PC-3 (cell line): ENCODE results near the gene SCNN1B. TPM values are rescaled to one million over a fixed set of nuclear protein-coding genes. Genes with fewer than 3 reads are reported as not detected.

Experiments
- ATAC-seq: fragments of 200-7000 bp; cut with Tn5 transposase; 2 replicates; pipeline ENCODE4 v1.9.1; 2020; ENCODE audit warnings: mild to moderate bottlenecking, moderate library complexity
- BruUV-seq: library from RNA; stranded (reverse); fragments of 400-500 nt; replicated peaks from 2 replicates; lab custom pipeline; 2021; lab: Mats Ljungman, UMichigan
- CTCF ChIA-PET: fragments of 300-600 bp; sonication (Branson Sonifier 250); formaldehyde crosslinking; loops from one replicate; lab custom pipeline; 2022; ENCODE audit warnings: antibody characterized with exemption; lab: Charles Lee
- POLR2A ChIA-PET: fragments of 300-600 bp; sonication (Branson Sonifier 250); formaldehyde crosslinking; loops from one replicate; lab custom pipeline; 2022; ENCODE audit warnings: antibody characterized with exemption; ENCODE audit not compliant: unreplicated experiment; lab: Charles Lee
- DNase-seq: peaks from one replicate; pipeline ENCODE4 v3.0.0-alpha.2; 2015
- H2AFZ ChIP-seq: fragments of 300-600 bp; sonication (generic); 2 replicates; pipeline ENCODE4 v1.6.0; 2016; ENCODE audit warnings: antibody characterized with exemption, low read length
- H3F3A ChIP-seq: fragments of 300-600 bp; sonication (generic); one replicate; pipeline ENCODE4 v1.6.0; 2017; ENCODE audit warnings: antibody characterized with exemption, low read length, control low read depth, mild to moderate bottlenecking; ENCODE audit not compliant: unreplicated experiment
- H3K27ac ChIP-seq: fragments of 300-600 bp; sonication (generic); 2 replicates; pipeline ENCODE4 v1.5.1; 2016; ENCODE audit warnings: mild to moderate bottlenecking, low read length
- H3K27me3 ChIP-seq: fragments of 300-600 bp; sonication (generic); 2 replicates; pipeline ENCODE4 v1.6.1; 2016; ENCODE audit warnings: low read length, mixed read lengths
- H3K36me3 ChIP-seq: fragments of 300-600 bp; sonication (generic); 2 replicates; pipeline ENCODE4 v1.6.1; 2016; ENCODE audit warnings: low read depth, mixed run types, low read length, mixed read lengths
- H3K4me1 ChIP-seq: fragments of 300-600 bp; sonication (generic); 2 replicates; pipeline ENCODE4 v1.5.1; 2016; ENCODE audit warnings: low read length; ENCODE audit not compliant: insufficient read depth
- H3K4me2 ChIP-seq: fragments of 300-600 bp; sonication (generic); 2 replicates; pipeline ENCODE4 v1.6.0; 2016; ENCODE audit warnings: low read length
- H3K4me3 ChIP-seq: fragments of 300-600 bp; sonication (generic); 2 replicates; pipeline ENCODE4 v1.5.1; 2016; ENCODE audit warnings: mild to moderate bottlenecking, low read length, mixed read lengths
- H3K79me2 ChIP-seq: fragments of 300-600 bp; sonication (generic); 2 replicates; pipeline ENCODE4 v1.6.1; 2017; ENCODE audit warnings: low read length, mixed read lengths
- H3K9ac ChIP-seq: fragments of 300-600 bp; sonication (generic); 2 replicates; pipeline ENCODE4 v1.6.0; 2016; ENCODE audit warnings: mild to moderate bottlenecking, low read length
- H3K9me2 ChIP-seq: fragments of 300-600 bp; sonication (generic); replicated peaks from 2 replicates; pipeline ENCODE4 v1.6.1; 2016; ENCODE audit warnings: mixed run types, low read length, mixed read lengths
- H3K9me3 ChIP-seq: fragments of 300-600 bp; sonication (generic); 2 replicates; pipeline ENCODE4 v1.6.1; 2016; ENCODE audit warnings: low read length, mixed read lengths
- H4K20me1 ChIP-seq: fragments of 300-600 bp; sonication (generic); 2 replicates; pipeline ENCODE4 v1.6.1; 2016; ENCODE audit warnings: low read length, mixed read lengths
- EZH2 ChIP-seq: fragments of 300-600 bp; sonication (generic); IDR thresholded peaks from one replicate; pipeline ENCODE4 v1.6.1; 2017; ENCODE audit warnings: antibody characterized with exemption, mild to moderate bottlenecking, low read length; ENCODE audit not compliant: unreplicated experiment
- EZH2phosphoT487 ChIP-seq: fragments of 300-600 bp; sonication (generic); IDR thresholded peaks from 2 replicates; pipeline ENCODE4 v1.6.1; 2018; ENCODE audit warnings: mild to moderate bottlenecking, antibody characterized with exemption, low read length, borderline replicate concordance
- intact Hi-C: fragments of 100-400 bp; cut with micrococcal nuclease; formaldehyde crosslinking; loops from 2 replicates; pipeline ENCODE4 v1.9.0; 2023
- total RNA-seq: library from RNA; depleted of rRNA; stranded (reverse); fragments of >200 nt; gene quantifications from 2 replicates; pipeline ENCODE4 v1.2.3, GENCODE V29; 2014
- TF ChIP-seq, protein P1 (sequence below): fragments of 300-600 bp; sonication (generic); conservative IDR thresholded peaks from 2 replicates; pipeline ENCODE4 v1.5.1; 2017; ENCODE audit warnings: antibody characterized with exemption, low read depth, mild to moderate bottlenecking, low read length

The SCNN1B gene
- total RNA-seq, 1 experiment from 2014 or later, result 4.1 TPM

GRCh38 chr16:23339787-23340186 is 37.7 kb downstream of the SCNN1B start:
- Histone ChIP-seq H3K4me3 (no peak overlapping the region), H3K9ac (no peak overlapping the region), H3K9me3 (no peaks in the 10 kb centered on the region), H3K9me2 (no peaks in the 10 kb centered on the region), H3K36me3 (no peaks in the 10 kb centered on the region), H3F3A (no peaks in the 10 kb centered on the region), H3K4me2 (no peak overlapping the region), H4K20me1 (no peaks in the 10 kb centered on the region), H3K27ac (no peak overlapping the region), H2AFZ (no peak overlapping the region), H3K79me2 (no peaks in the 10 kb centered on the region), H3K4me1 (peaks cover 12% of the 10 kb centered on the region), H3K27me3 (no peaks in the 10 kb centered on the region)
- no TSS peak for BruUV-seq
- TF ChIP-seq EZH2 (no peak), EZH2phosphoT487 (no peak)
- TF ChIP-seq, protein P1, sequence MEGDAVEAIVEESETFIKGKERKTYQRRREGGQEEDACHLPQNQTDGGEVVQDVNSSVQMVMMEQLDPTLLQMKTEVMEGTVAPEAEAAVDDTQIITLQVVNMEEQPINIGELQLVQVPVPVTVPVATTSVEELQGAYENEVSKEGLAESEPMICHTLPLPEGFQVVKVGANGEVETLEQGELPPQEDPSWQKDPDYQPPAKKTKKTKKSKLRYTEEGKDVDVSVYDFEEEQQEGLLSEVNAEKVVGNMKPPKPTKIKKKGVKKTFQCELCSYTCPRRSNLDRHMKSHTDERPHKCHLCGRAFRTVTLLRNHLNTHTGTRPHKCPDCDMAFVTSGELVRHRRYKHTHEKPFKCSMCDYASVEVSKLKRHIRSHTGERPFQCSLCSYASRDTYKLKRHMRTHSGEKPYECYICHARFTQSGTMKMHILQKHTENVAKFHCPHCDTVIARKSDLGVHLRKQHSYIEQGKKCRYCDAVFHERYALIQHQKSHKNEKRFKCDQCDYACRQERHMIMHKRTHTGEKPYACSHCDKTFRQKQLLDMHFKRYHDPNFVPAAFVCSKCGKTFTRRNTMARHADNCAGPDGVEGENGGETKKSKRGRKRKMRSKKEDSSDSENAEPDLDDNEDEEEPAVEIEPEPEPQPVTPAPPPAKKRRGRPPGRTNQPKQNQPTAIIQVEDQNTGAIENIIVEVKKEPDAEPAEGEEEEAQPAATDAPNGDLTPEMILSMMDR, result no peak
- intact Hi-C loops, result no loop called here
- ChIA-PET POLR2A (no interaction called here), CTCF (no interaction called here)
- peak; percentile 46 for DNase-seq
- ATAC-seq, result no peak

GRCh38 chr16:23342083-23342640 is 40.1 kb downstream of the SCNN1B start:
- H3F3A ChIP-seq, result no peaks in the 10 kb centered on the region
- ATAC-seq (no peak), DNase-seq (no peak)
- BruUV-seq, result no TSS peak
- ChIA-PET POLR2A (no interaction called here), CTCF (no interaction called here)
- H3K9me2 ChIP-seq, result no peaks in the 10 kb centered on the region
- H3K9me3 ChIP-seq, result no peaks in the 10 kb centered on the region
- TF ChIP-seq, protein P1, result no peak
- TF ChIP-seq EZH2, result no peak
- no peak overlapping the region for H3K9ac ChIP-seq
- intact Hi-C loops, result no loop called here
- no peak overlapping the region for H2AFZ ChIP-seq
- no peak overlapping the region for H3K4me2 ChIP-seq
- no peaks in the 10 kb centered on the region for H3K36me3 ChIP-seq
- H3K27ac ChIP-seq, result no peak overlapping the region
- H3K4me1 ChIP-seq, result no peaks in the 10 kb centered on the region
- no peaks in the 10 kb centered on the region for H3K27me3 ChIP-seq
- no peak overlapping the region for H3K4me3 ChIP-seq
- H3K79me2 ChIP-seq, result no peaks in the 10 kb centered on the region
- no peaks in the 10 kb centered on the region for H4K20me1 ChIP-seq

DNA sequence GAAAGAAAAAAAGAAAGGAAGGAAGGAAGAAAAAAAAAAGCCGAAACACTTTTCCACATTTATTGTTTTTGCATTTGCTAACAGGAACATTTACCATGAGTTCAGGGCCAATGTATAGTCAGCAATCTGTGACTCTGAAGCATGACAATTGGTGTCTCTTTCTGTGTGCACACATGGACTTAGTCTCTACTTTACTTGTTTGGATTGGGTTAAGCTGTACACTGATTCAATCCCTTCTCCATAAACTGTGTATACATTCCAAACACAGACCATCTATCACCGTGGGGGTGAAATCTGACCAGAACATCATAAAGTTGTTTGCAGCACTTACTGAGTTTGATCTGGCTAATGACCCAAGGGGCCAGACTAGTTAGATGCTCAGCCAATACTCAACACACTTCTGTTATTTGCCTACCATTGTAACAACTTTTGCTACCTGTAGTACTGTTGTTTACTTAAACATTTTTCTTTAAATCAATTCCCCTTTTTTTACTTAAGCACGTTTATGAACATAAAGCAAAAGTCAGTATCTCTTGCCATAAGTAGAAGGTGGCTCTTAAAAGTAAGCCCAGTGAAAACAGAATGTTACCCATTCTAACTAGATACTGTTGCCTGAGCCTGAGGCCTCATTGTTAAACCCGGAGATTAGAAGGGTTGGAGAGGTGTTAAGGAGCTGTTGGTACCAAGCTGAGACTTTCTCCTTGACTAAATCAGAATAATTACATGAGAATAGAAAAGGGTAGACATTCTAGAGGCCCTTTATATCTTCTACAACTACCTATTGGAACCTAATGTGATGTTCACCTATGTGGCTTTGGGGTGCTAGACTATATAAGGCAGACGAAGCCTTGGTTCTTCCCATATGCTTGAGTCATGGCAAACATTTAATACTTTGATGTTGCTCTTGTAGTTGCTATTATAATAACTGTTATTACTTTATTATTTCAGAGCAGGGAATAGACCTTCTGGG is 41.8 kb downstream of the SCNN1B start:
- Histone ChIP-seq H3K9me3 (no peaks in the 10 kb centered on the region), H3K27me3 (no peaks in the 10 kb centered on the region), H3K4me1 (no peaks in the 10 kb centered on the region), H4K20me1 (no peaks in the 10 kb centered on the region), H3K4me3 (no peak overlapping the region), H3K9ac (no peak overlapping the region), H3K4me2 (no peak overlapping the region), H3K79me2 (no peaks in the 10 kb centered on the region), H3F3A (no peaks in the 10 kb centered on the region), H2AFZ (no peak overlapping the region), H3K9me2 (no peaks in the 10 kb centered on the region), H3K27ac (no peak overlapping the region), H3K36me3 (no peaks in the 10 kb centered on the region)
- ChIA-PET CTCF (no interaction called here), POLR2A (no interaction called here)
- no peak for TF ChIP-seq EZH2phosphoT487
- TF ChIP-seq, protein P1, result no peak
- no peak for TF ChIP-seq EZH2
- BruUV-seq, result no TSS peak
- DNase-seq, result no peak
- intact Hi-C loops, result no loop called here
- ATAC-seq, result peak; percentile 42; the same call in 1 of the 2 replicates
